Testis (tissue), 2 donors: ENCODE data around the gene ZNF576.

Experiments
- POLR2A ChIP-seq: fragments of 450-650 bp; IDR thresholded peaks from one replicate; pipeline ENCODE4 v1.6.1; 2017; ENCODE audit warnings: antibody characterized with exemption, mild to moderate bottlenecking, moderate library complexity
- TF ChIP-seq, protein P1 (sequence below), 3 experiments: fragments of 450-650 bp in 2 of 3; fragments of 200-600 bp in 1 of 3; sonication (generic) in 1 of 3; IDR thresholded peaks; one replicate each; pipeline ENCODE4 v1.5.1; 2016 to 2019; ENCODE audit warnings: antibody characterized with exemption in 3 of 3, mild to moderate bottlenecking in 2 of 3, moderate library complexity in 1 of 3

DNA sequence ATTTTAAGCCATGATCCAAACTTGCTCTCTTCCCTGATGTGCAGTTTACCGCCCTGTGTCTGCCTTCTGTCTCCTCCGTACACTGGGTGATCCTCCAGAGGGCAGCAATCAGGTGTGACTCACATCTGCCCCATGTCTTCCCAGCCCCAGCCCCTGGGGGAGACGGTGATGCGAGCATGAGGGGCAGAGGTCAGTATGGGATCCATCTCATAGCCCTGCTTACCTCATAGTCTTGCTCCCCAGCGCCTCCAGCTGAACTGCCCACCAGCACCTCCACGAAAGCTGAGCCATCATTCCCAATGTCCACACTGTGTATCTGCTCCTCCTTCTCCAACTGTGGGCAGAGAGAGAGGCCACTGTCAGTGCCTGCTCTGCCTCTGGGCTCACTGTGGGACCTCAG, 35.7 kb upstream of the ZNF576 start:
- TF ChIP-seq, protein P1, sequence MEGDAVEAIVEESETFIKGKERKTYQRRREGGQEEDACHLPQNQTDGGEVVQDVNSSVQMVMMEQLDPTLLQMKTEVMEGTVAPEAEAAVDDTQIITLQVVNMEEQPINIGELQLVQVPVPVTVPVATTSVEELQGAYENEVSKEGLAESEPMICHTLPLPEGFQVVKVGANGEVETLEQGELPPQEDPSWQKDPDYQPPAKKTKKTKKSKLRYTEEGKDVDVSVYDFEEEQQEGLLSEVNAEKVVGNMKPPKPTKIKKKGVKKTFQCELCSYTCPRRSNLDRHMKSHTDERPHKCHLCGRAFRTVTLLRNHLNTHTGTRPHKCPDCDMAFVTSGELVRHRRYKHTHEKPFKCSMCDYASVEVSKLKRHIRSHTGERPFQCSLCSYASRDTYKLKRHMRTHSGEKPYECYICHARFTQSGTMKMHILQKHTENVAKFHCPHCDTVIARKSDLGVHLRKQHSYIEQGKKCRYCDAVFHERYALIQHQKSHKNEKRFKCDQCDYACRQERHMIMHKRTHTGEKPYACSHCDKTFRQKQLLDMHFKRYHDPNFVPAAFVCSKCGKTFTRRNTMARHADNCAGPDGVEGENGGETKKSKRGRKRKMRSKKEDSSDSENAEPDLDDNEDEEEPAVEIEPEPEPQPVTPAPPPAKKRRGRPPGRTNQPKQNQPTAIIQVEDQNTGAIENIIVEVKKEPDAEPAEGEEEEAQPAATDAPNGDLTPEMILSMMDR (IDR thresholded peaks at IDR 0.05): no peak
- TF ChIP-seq POLR2A: no peak
